Upper lobe of left lung (tissue), 4 donors: ENCODE measurements around the gene C1orf159.

Source experiments
- EP300 ChIP-seq, 4 donors: sonication (generic); formaldehyde crosslinking; IDR thresholded peaks; one replicate each; pipeline ENCODE4 v1.5.1; 2017; ENCODE audit warnings: antibody characterized with exemption in 4 of 4, control low read depth in 2 of 4
- POLR2A ChIP-seq, 4 donors: fragments of 450-650 bp; IDR thresholded peaks; one replicate each; pipeline ENCODE4 v1.5.1; 2016 to 2017; ENCODE audit warnings: antibody characterized with exemption in 4 of 4, mild to moderate bottlenecking in 2 of 4
- POLR2AphosphoS5 ChIP-seq, 2 donors: sonication (generic); formaldehyde crosslinking; IDR thresholded peaks; one replicate each; pipeline ENCODE4 v1.5.1; 2017; ENCODE audit warnings: antibody characterized with exemption in 2 of 2
- TF ChIP-seq, protein P1 (sequence below), 6 experiments: fragments of 450-650 bp in 4 of 6; fragments of 200-600 bp in 2 of 6; sonication (generic) in 2 of 6; IDR thresholded peaks; one replicate each; pipeline ENCODE4 v1.5.1; 2016 to 2019; ENCODE audit warnings: antibody characterized with exemption in 6 of 6

DNA sequence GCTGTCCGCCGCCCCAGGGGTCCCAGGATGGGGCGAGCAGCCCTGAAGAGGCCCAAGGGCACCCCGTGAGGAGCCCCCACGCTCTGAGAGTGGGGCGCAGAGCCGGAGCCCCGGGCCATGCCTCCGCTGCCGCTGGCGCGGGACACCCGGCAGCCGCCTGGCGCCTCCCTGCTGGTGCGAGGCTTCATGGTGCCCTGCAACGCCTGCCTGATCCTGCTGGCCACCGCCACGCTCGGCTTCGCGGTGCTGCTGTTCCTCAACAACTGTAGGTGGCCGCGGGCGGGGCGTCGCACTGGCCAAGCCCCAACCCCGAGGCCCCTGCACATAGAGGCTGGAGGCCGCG is 81.5 kb downstream of the C1orf159 start:
- no peak for TF ChIP-seq POLR2A (IDR thresholded peaks at IDR 0.05)
- TF ChIP-seq, protein P1, sequence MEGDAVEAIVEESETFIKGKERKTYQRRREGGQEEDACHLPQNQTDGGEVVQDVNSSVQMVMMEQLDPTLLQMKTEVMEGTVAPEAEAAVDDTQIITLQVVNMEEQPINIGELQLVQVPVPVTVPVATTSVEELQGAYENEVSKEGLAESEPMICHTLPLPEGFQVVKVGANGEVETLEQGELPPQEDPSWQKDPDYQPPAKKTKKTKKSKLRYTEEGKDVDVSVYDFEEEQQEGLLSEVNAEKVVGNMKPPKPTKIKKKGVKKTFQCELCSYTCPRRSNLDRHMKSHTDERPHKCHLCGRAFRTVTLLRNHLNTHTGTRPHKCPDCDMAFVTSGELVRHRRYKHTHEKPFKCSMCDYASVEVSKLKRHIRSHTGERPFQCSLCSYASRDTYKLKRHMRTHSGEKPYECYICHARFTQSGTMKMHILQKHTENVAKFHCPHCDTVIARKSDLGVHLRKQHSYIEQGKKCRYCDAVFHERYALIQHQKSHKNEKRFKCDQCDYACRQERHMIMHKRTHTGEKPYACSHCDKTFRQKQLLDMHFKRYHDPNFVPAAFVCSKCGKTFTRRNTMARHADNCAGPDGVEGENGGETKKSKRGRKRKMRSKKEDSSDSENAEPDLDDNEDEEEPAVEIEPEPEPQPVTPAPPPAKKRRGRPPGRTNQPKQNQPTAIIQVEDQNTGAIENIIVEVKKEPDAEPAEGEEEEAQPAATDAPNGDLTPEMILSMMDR (IDR thresholded peaks at IDR 0.05), result no peak
- no peak for TF ChIP-seq POLR2AphosphoS5 (IDR thresholded peaks at IDR 0.05)
- TF ChIP-seq EP300 (IDR thresholded peaks at IDR 0.05), result no peak
